ENCODE results near the gene TACC2. TPM values are rescaled to one million over a fixed set of nuclear protein-coding genes. Genes with fewer than 3 reads are reported as not detected.
"Not testable (repeated sequence)": the region's sequence is repeated elsewhere in the genome, so short reads cannot be mapped to it uniquely, and the experiment has no call there.

Gene TACC2
- total RNA-seq, 5 donors from 2014 or later (not counting 1 experiment from before 2014, with no cell fraction given): 0.46 to 0.70 (median 0.60) TPM; not detected in 2

- ChIA-PET CTCF (interaction anchor here in 1 of 2 donors (0.6 kb wide), 1 partner anchor 168 kb away, joined by 5 read pairs; no protein-coding TSS in a partner anchor), POLR2A (no interaction called here)
- H3K36me3 Mint-ChIP-seq: no peaks in the 10 kb centered on the region
- H3K27me3 Mint-ChIP-seq: peaks cover 10 to 33% of the 10 kb centered on the region in 2 donors
- H3K27ac ChIP-seq (ENCODE audit: low read length): no peak overlapping the region
- DNase-seq (no peak), ATAC-seq (replicated peaks in 1 of 4) (no peak)
- H3K4me1 Mint-ChIP-seq: no peaks in the 10 kb centered on the region
- H3K36me3 ChIP-seq (ENCODE audit: control insufficient read depth in 2 of 2, extremely low read depth in 1 of 2, insufficient read depth in 1 of 2, low read length in 1 of 2): no peaks in the 10 kb centered on the region
- peaks cover 0 to 27% of the 10 kb centered on the region in 2 experiments for H3K27me3 ChIP-seq (replicated peaks in 1 of 2; ENCODE audit: control insufficient read depth in 2 of 2, extremely low read depth in 1 of 2, insufficient read depth in 2 of 2, low read length in 1 of 2)
- no peaks in the 10 kb centered on the region for H3K9me3 ChIP-seq
- H3K4me1 ChIP-seq (ENCODE audit: control insufficient read depth in 1 of 2, extremely low read depth in 1 of 2, insufficient read depth in 2 of 2, low read length in 2 of 2): no peaks in the 10 kb centered on the region
- no peak overlapping the region for H3K27ac Mint-ChIP-seq
- no peak overlapping the region for H3K4me3 ChIP-seq (ENCODE audit: control insufficient read depth in 1 of 2, extremely low read depth in 1 of 2, low read length in 1 of 2)
- H3K4me3 Mint-ChIP-seq: no peak overlapping the region
- no peaks in the 10 kb centered on the region for H3K9me3 Mint-ChIP-seq
- no CpG with 5 or more reads among the region's 3 CpGs for WGBS (ENCODE audit: insufficient coverage)
Observed at GRCh38 chr10:122014652-122015248, 25.8 kb downstream of the TACC2 start.

- CTCF ChIA-PET; H3K9me3 ChIP-seq; H3K36me3 ChIP-seq (ENCODE audit: control insufficient read depth in 2 of 2, extremely low read depth in 1 of 2, insufficient read depth in 1 of 2, low read length in 1 of 2); H3K4me3 ChIP-seq (ENCODE audit: control insufficient read depth in 1 of 2, extremely low read depth in 1 of 2, low read length in 1 of 2); H3K36me3 Mint-ChIP-seq; H3K27ac Mint-ChIP-seq; POLR2A ChIA-PET; H3K4me1 ChIP-seq (ENCODE audit: control insufficient read depth in 1 of 2, extremely low read depth in 1 of 2, insufficient read depth in 2 of 2, low read length in 2 of 2); H3K4me3 Mint-ChIP-seq; H3K4me1 Mint-ChIP-seq; H3K9me3 Mint-ChIP-seq; ATAC-seq (replicated peaks in 1 of 4); DNase-seq; H3K27ac ChIP-seq (ENCODE audit: low read length): not testable (repeated sequence)
- peaks cover 0 to 21% of the 10 kb centered on the region in 2 experiments for H3K27me3 ChIP-seq (replicated peaks in 1 of 2; ENCODE audit: control insufficient read depth in 2 of 2, extremely low read depth in 1 of 2, insufficient read depth in 2 of 2, low read length in 1 of 2)
- no CpG with 5 or more reads among the region's 4 CpGs for WGBS (ENCODE audit: insufficient coverage)
- H3K27me3 Mint-ChIP-seq: peaks cover 7 to 13% of the 10 kb centered on the region in 2 donors
Observed at GRCh38 chr10:122017926-122018325, 29.0 kb downstream of the TACC2 start.

- Mint-ChIP-seq H3K36me3 (no peaks in the 10 kb centered on the region), H3K4me1 (no peaks in the 10 kb centered on the region), H3K9me3 (no peaks in the 10 kb centered on the region), H3K27ac (no peak overlapping the region), H3K4me3 (no peak overlapping the region), H3K27me3 (peaks cover 4 to 12% of the 10 kb centered on the region in 2 donors)
- 64% methylated on average over 4 of the region's 7 CpGs for WGBS (ENCODE audit: insufficient coverage)
- POLR2A ChIA-PET: no interaction called here
- no peak overlapping the region for H3K4me3 ChIP-seq (ENCODE audit: control insufficient read depth in 1 of 2, extremely low read depth in 1 of 2, low read length in 1 of 2)
- DNase-seq: no peak
- no peaks in the 10 kb centered on the region for H3K36me3 ChIP-seq (ENCODE audit: control insufficient read depth in 2 of 2, extremely low read depth in 1 of 2, insufficient read depth in 1 of 2, low read length in 1 of 2)
- no peaks in the 10 kb centered on the region for H3K4me1 ChIP-seq (ENCODE audit: control insufficient read depth in 1 of 2, extremely low read depth in 1 of 2, insufficient read depth in 2 of 2, low read length in 2 of 2)
- H3K27me3 ChIP-seq (replicated peaks in 1 of 2; ENCODE audit: control insufficient read depth in 2 of 2, extremely low read depth in 1 of 2, insufficient read depth in 2 of 2, low read length in 1 of 2): peaks cover 0 to 18% of the 10 kb centered on the region in 2 experiments
- CTCF ChIA-PET: no interaction called here
- ATAC-seq (replicated peaks in 1 of 4): no peak
- no peak overlapping the region for H3K27ac ChIP-seq (ENCODE audit: low read length)
- no peaks in the 10 kb centered on the region for H3K9me3 ChIP-seq
Observed at GRCh38 chr10:122018491-122018890, 29.5 kb downstream of the TACC2 start.

- Mint-ChIP-seq H3K4me3 (no peak overlapping the region), H3K4me1 (no peaks in the 10 kb centered on the region), H3K27me3 (peaks cover 4 to 12% of the 10 kb centered on the region in 2 donors), H3K27ac (no peak overlapping the region), H3K9me3 (no peaks in the 10 kb centered on the region), H3K36me3 (no peaks in the 10 kb centered on the region)
- no peaks in the 10 kb centered on the region for H3K36me3 ChIP-seq (ENCODE audit: control insufficient read depth in 2 of 2, extremely low read depth in 1 of 2, insufficient read depth in 1 of 2, low read length in 1 of 2)
- no peaks in the 10 kb centered on the region for H3K4me1 ChIP-seq (ENCODE audit: control insufficient read depth in 1 of 2, extremely low read depth in 1 of 2, insufficient read depth in 2 of 2, low read length in 2 of 2)
- peaks cover 0 to 16% of the 10 kb centered on the region in 2 experiments for H3K27me3 ChIP-seq (replicated peaks in 1 of 2; ENCODE audit: control insufficient read depth in 2 of 2, extremely low read depth in 1 of 2, insufficient read depth in 2 of 2, low read length in 1 of 2)
- no peak for DNase-seq
- H3K27ac ChIP-seq (ENCODE audit: low read length): no peak overlapping the region
- no peak for ATAC-seq (replicated peaks in 1 of 4)
- CTCF ChIA-PET: no interaction called here
- no peak overlapping the region for H3K4me3 ChIP-seq (ENCODE audit: control insufficient read depth in 1 of 2, extremely low read depth in 1 of 2, low read length in 1 of 2)
- POLR2A ChIA-PET: no interaction called here
- 86% methylated on average over 9 of the region's 16 CpGs for WGBS (ENCODE audit: insufficient coverage)
- no peaks in the 10 kb centered on the region for H3K9me3 ChIP-seq
Observed at GRCh38 chr10:122018951-122019413, 30.0 kb downstream of the TACC2 start.

- Mint-ChIP-seq H3K36me3 (no peaks in the 10 kb centered on the region), H3K4me3 (no peak overlapping the region), H3K4me1 (no peaks in the 10 kb centered on the region), H3K27ac (no peak overlapping the region), H3K27me3 (peaks cover 4 to 11% of the 10 kb centered on the region in 2 donors), H3K9me3 (no peaks in the 10 kb centered on the region)
- H3K27ac ChIP-seq (ENCODE audit: low read length): no peak overlapping the region
- ATAC-seq (replicated peaks in 1 of 4) (no peak), DNase-seq (no peak)
- H3K4me1 ChIP-seq (ENCODE audit: control insufficient read depth in 1 of 2, extremely low read depth in 1 of 2, insufficient read depth in 2 of 2, low read length in 2 of 2): no peaks in the 10 kb centered on the region
- peaks cover 0 to 16% of the 10 kb centered on the region in 2 experiments for H3K27me3 ChIP-seq (replicated peaks in 1 of 2; ENCODE audit: control insufficient read depth in 2 of 2, extremely low read depth in 1 of 2, insufficient read depth in 2 of 2, low read length in 1 of 2)
- ChIA-PET POLR2A (no interaction called here), CTCF (no interaction called here)
- H3K9me3 ChIP-seq: no peaks in the 10 kb centered on the region
- no peak overlapping the region for H3K4me3 ChIP-seq (ENCODE audit: control insufficient read depth in 1 of 2, extremely low read depth in 1 of 2, low read length in 1 of 2)
- WGBS (ENCODE audit: insufficient coverage): 64% methylated on average over 19 of the region's 24 CpGs
- no peaks in the 10 kb centered on the region for H3K36me3 ChIP-seq (ENCODE audit: control insufficient read depth in 2 of 2, extremely low read depth in 1 of 2, insufficient read depth in 1 of 2, low read length in 1 of 2)
Observed at GRCh38 chr10:122019414-122019975, 30.5 kb downstream of the TACC2 start.

GRCh38 chr10:122020226-122020625 is 31.3 kb downstream of the TACC2 start:
- Mint-ChIP-seq H3K4me1 (no peaks in the 10 kb centered on the region), H3K4me3 (no peak overlapping the region), H3K9me3 (no peaks in the 10 kb centered on the region), H3K27ac (no peak overlapping the region), H3K27me3 (peaks cover 4 to 9% of the 10 kb centered on the region in 2 donors), H3K36me3 (no peaks in the 10 kb centered on the region)
- no peaks in the 10 kb centered on the region for H3K36me3 ChIP-seq (ENCODE audit: control insufficient read depth in 2 of 2, extremely low read depth in 1 of 2, insufficient read depth in 1 of 2, low read length in 1 of 2)
- ChIA-PET POLR2A (no interaction called here), CTCF (no interaction called here)
- H3K4me1 ChIP-seq (ENCODE audit: control insufficient read depth in 1 of 2, extremely low read depth in 1 of 2, insufficient read depth in 2 of 2, low read length in 2 of 2): no peaks in the 10 kb centered on the region
- no peak overlapping the region for H3K4me3 ChIP-seq (ENCODE audit: control insufficient read depth in 1 of 2, extremely low read depth in 1 of 2, low read length in 1 of 2)
- 82% methylated on average over 5 of the region's 6 CpGs for WGBS (ENCODE audit: insufficient coverage)
- peaks cover 0 to 16% of the 10 kb centered on the region in 2 experiments for H3K27me3 ChIP-seq (replicated peaks in 1 of 2; ENCODE audit: control insufficient read depth in 2 of 2, extremely low read depth in 1 of 2, insufficient read depth in 2 of 2, low read length in 1 of 2)
- no peaks in the 10 kb centered on the region for H3K9me3 ChIP-seq
- no peak for DNase-seq
- ATAC-seq (replicated peaks in 1 of 4): no peak
- H3K27ac ChIP-seq (ENCODE audit: low read length): no peak overlapping the region
